Astrocyte of the spinal cord (primary cell): ENCODE data around the gene PDE9A.
"Not testable (repeated sequence)": the region's sequence is repeated elsewhere in the genome, so short reads cannot be mapped to it uniquely, and the experiment has no call there.

Experiments
- DNase-seq: peaks from one replicate; pipeline ENCODE4 v3.0.0; 2011; ENCODE audit warnings: low read depth, low spot score
- H3K4me3 ChIP-seq: 2 replicates; pipeline ENCODE4 v1.5.1; 2011; ENCODE audit warnings: low read depth, mild to moderate bottlenecking, low read length, moderate library complexity
- in situ Hi-C: cut with HindIII; loops from 2 replicates; pipeline ENCODE4 v1.10.0; 2017; ENCODE audit warnings: low sequenced_read_pairs
- TF ChIP-seq, protein P1 (sequence below): IDR thresholded peaks from 2 replicates; pipeline ENCODE4 v1.5.1; 2012; ENCODE audit warnings: low read depth, mild to moderate bottlenecking, low read length, inconsistent platforms

Gene PDE9A

DNA sequence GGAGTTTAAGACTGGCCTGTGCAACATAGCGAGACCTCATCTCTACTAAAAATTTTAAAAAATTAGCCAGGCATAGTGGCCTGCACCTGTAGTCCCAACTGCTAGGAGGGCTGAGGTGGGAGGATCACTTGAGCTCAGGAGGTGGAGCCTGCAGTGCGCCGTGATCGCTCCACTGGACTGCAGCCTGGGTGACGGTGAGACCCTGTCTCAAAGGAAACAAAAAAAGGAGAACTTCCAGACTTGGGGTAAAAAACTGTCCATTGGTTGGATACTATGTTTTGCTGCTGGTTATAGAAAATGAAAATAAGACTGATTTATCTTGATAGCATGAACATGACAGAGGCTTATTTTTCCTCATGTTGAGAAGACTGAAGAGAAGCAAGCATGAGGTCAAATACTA is 146.5 kb downstream of the PDE9A start:
- TF ChIP-seq, protein P1, sequence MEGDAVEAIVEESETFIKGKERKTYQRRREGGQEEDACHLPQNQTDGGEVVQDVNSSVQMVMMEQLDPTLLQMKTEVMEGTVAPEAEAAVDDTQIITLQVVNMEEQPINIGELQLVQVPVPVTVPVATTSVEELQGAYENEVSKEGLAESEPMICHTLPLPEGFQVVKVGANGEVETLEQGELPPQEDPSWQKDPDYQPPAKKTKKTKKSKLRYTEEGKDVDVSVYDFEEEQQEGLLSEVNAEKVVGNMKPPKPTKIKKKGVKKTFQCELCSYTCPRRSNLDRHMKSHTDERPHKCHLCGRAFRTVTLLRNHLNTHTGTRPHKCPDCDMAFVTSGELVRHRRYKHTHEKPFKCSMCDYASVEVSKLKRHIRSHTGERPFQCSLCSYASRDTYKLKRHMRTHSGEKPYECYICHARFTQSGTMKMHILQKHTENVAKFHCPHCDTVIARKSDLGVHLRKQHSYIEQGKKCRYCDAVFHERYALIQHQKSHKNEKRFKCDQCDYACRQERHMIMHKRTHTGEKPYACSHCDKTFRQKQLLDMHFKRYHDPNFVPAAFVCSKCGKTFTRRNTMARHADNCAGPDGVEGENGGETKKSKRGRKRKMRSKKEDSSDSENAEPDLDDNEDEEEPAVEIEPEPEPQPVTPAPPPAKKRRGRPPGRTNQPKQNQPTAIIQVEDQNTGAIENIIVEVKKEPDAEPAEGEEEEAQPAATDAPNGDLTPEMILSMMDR = no peak
- in situ Hi-C loops = no loop called here

DNA sequence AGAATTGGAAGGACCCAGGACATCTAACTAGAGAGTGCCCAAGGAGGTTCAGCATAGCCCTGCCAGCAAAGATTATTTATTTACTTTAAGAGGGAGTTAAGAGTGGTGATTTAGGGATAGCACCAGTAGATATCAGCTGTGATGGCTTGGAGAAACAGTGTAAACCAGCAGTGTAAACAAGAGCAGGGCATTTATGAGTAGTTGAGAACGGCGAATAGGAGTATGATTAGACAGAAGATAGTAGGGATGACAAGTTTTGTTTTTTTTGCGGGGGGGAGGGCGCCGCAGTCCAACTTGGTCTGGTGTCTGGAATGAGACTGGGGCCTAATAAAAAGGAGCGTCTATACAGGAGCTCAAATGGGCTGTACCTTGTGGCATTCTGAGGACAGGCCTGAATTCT is 148.2 kb downstream of the PDE9A start:
- in situ Hi-C loops, DNase-seq, H3K4me3 ChIP-seq: not testable (repeated sequence)

More for the DNA sequence above, 146.5 kb downstream of the PDE9A start:
- H3K4me3 ChIP-seq = no peak overlapping the region
- DNase-seq = no peak

DNA sequence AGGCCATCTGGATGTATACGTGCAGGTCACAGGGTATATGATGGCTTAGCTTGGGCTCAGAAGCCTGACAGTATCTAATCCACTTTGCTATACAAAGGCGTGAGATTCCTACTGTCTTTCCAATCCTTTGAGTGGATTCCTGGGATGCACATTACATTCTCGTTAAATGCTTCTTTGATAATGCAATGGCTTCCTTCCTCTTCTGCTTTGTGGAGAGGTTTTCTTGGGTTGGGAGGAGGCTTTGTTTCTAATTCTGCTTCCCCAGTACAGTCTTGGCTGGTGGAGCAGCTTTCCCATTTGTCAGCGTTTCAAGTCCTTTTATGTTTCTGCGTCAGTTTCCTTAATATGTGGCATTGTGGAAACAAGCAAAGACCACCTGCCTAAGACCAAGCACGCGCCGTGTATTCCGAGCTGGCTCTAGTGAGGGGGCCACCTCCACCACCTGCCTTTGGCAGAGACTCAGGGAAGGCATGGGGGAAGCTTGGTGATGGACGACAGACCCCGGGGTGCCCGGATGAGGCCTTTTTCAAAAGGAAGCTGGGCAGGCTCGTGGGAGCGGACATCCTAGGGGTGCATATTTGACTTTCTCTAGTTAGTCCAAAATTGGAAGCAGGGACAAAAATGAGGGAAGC is 153.2 kb downstream of the PDE9A start:
- in situ Hi-C loops = no loop called here
- TF ChIP-seq, protein P1 = no peak
- H3K4me3 ChIP-seq = no peak overlapping the region
- no peak for DNase-seq

DNA sequence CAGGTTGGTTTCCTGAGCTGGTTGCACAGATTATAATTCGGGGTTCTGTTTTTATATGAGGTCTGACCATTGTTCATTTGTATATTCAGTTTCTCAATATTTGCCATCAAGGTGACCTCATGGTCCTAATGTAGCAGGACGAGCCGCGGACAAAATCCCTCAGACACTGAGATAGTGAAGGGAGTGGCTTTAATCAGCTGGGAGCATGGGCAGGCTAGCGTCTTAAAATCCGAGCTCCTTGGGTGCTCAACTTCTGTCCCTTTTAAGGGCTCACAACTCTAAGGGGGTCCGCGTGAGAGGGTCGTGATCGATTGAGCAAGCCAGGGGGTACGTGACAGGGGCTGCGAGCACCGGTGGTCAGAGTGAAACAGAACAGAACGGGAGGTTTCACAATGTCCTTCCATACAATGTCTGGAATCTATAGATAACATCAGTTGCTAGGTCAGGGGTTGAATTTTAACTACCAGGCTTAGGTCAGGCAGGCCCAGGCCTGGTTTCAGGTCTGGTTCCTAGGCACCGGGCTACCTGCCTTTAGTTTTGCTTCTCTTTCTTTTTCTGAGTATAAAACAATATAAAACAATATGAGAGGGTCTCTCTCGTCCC is 154.0 kb downstream of the PDE9A start:
- H3K4me3 ChIP-seq, in situ Hi-C loops, DNase-seq: not testable (repeated sequence)

DNA sequence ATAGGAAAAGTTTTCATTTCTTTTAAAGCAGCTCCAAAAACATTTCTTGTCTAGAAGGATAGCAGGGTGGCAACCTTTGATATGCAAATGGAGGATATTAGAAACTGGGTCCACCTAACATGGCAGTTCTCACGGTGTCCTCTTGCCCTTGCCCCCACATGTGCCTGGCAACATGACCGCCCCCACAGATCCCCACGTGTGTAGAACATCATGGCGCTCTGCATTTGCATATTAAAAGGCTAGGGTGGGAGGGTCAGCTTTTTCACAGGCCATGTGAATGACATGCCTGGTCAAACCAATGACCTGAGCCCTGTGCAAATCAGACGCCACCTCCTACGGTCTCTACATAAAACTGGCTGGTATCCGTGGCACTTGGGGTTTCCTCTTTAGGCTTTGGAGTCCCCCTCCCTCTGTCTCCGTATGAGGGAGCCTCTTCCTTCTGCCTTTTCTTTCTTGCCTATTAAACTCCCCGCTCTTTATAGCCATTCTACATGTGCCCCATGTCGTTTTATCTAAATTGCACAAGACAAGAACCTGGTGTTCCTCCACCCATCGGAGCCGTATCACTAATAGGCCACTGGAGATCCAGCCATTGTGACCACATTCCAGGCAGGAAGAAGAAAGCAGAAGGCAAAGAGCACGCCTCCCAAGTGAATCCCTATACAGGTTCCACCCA is 154.7 kb downstream of the PDE9A start:
- in situ Hi-C loops = no loop called here
- no peak overlapping the region for H3K4me3 ChIP-seq
- no peak for DNase-seq
- TF ChIP-seq, protein P1 = no peak

DNA sequence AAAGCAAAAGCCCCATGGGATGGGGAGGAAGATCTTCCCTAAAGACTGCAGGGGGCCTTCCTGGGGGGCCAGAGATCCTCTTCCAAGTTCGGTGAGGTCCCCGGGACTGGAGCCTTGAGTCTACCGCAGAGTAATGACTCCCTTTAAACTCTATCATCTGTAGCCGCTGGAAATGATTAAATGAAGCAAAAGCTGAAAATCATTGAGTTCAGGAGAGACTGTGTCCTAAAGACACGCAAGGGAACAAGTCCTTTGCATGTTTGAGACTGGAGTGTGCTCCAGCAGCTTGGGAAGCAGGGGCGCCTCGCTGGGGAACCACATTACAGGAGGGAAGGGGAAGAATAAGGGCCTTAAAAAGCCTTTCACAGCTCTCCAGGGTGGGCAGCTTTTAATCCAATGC is 155.8 kb downstream of the PDE9A start:
- in situ Hi-C loops = no loop called here
- H3K4me3 ChIP-seq = no peak overlapping the region
- TF ChIP-seq, protein P1 = no peak
- no peak for DNase-seq

DNA sequence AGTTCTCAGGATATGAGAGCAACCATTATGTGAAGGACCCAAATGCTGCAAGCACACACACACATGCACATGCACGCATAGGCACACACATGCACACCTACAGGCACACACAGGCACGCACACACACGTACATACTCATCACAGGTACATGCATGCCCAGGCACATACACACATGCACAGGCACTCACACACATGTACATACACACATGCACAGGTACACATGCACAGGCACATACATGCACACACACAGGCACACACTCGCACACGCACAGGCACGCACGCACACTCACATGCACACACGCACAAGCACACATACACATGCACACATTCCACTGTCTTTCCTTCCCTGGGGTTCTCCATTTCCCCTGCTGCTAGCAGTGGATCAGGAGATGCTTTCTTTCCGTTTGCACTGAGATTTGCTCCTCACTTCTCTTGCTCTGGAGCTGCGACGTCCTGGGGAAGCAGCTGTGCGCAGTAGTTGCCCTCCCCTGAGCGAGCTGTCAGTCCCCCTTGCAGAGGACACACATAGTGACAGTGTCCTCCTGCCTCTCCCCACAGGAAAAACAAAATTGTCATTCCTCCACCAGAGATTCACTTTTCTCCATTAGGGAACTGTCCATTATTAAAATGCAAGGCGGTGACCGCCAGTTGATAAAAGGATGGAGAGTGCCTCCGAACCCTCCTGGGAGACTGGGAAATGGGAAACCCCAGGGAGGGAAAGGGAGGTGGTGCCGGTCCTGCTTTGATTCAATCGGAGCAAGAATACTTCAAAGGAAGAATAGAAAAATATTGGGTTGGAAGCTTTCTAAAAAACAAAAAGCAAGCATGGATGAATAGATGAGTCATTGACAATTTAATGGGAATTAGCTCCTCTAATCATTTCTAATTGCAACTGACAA is 156.4 kb downstream of the PDE9A start:
- TF ChIP-seq, protein P1 = no peak
- no peak for DNase-seq
- H3K4me3 ChIP-seq = no peak overlapping the region
- in situ Hi-C loops = no loop called here
